Rectal smooth muscle tissue (tissue), 1 donor: Measurements from ENCODE around the gene GTF2IRD1.
A peak's percentile ranks its signal among the peaks of the same experiment; 100 is the strongest.

Experiments
- H3K27ac ChIP-seq: one replicate; pipeline ENCODE4 v1.7.0; 2013; ENCODE audit warnings: low read depth, low read length, inconsistent platforms
- H3K27me3 ChIP-seq: one replicate; pipeline ENCODE4 v1.7.0; 2013; ENCODE audit warnings: low read length; ENCODE audit not compliant: control insufficient read depth, insufficient read depth
- H3K36me3 ChIP-seq: one replicate; pipeline ENCODE4 v1.7.0; 2013; ENCODE audit warnings: low read length; ENCODE audit not compliant: control insufficient read depth, insufficient read depth
- H3K4me1 ChIP-seq: one replicate; pipeline ENCODE4 v1.7.0; 2013; ENCODE audit warnings: low read length; ENCODE audit not compliant: control insufficient read depth, insufficient read depth
- H3K4me3 ChIP-seq: one replicate; pipeline ENCODE4 v1.7.0; 2013; ENCODE audit warnings: low read length
- H3K9ac ChIP-seq: one replicate; pipeline ENCODE4 v1.7.0; 2013; ENCODE audit warnings: low read length

GTF2IRD1 gene

GRCh38 chr7:74587435-74588126 is 133.9 kb downstream of the GTF2IRD1 start:
- no peaks in the 10 kb centered on the region for H3K27me3 ChIP-seq
- peak overlapping the region; percentile 1 for H3K4me3 ChIP-seq
- no peak overlapping the region for H3K9ac ChIP-seq
- H3K27ac ChIP-seq = peak overlapping the region; percentile 38
- no peaks in the 10 kb centered on the region for H3K36me3 ChIP-seq
- H3K4me1 ChIP-seq = peaks cover 7% of the 10 kb centered on the region

GRCh38 chr7:74590813-74591212 is 137.1 kb downstream of the GTF2IRD1 start:
- H3K4me1 ChIP-seq = peaks cover 7% of the 10 kb centered on the region
- no peak overlapping the region for H3K4me3 ChIP-seq
- no peak overlapping the region for H3K9ac ChIP-seq
- H3K27me3 ChIP-seq = no peaks in the 10 kb centered on the region
- H3K36me3 ChIP-seq = no peaks in the 10 kb centered on the region
- H3K27ac ChIP-seq = no peak overlapping the region

GRCh38 chr7:74598558-74598957 is 144.9 kb downstream of the GTF2IRD1 start:
- no peak overlapping the region for H3K9ac ChIP-seq
- no peaks in the 10 kb centered on the region for H3K27me3 ChIP-seq
- H3K27ac ChIP-seq = no peak overlapping the region
- no peaks in the 10 kb centered on the region for H3K36me3 ChIP-seq
- no peak overlapping the region for H3K4me3 ChIP-seq
- no peaks in the 10 kb centered on the region for H3K4me1 ChIP-seq

GRCh38 chr7:74599244-74599643 is 145.5 kb downstream of the GTF2IRD1 start:
- no peak overlapping the region for H3K4me3 ChIP-seq
- H3K4me1 ChIP-seq = no peaks in the 10 kb centered on the region
- H3K9ac ChIP-seq = no peak overlapping the region
- no peaks in the 10 kb centered on the region for H3K36me3 ChIP-seq
- H3K27ac ChIP-seq = no peak overlapping the region
- H3K27me3 ChIP-seq = no peaks in the 10 kb centered on the region

GRCh38 chr7:74604326-74605020 is 150.8 kb downstream of the GTF2IRD1 start:
- peaks cover 3% of the 10 kb centered on the region for H3K4me1 ChIP-seq
- no peak overlapping the region for H3K9ac ChIP-seq
- no peak overlapping the region for H3K4me3 ChIP-seq
- no peaks in the 10 kb centered on the region for H3K27me3 ChIP-seq
- H3K36me3 ChIP-seq = no peaks in the 10 kb centered on the region
- H3K27ac ChIP-seq = no peak overlapping the region

GRCh38 chr7:74606101-74606908 is 152.6 kb downstream of the GTF2IRD1 start:
- H3K9ac ChIP-seq = peak overlapping the region; percentile 8
- H3K4me1 ChIP-seq = peaks cover 3% of the 10 kb centered on the region
- peak overlapping the region; percentile 70 for H3K27ac ChIP-seq
- no peaks in the 10 kb centered on the region for H3K27me3 ChIP-seq
- H3K4me3 ChIP-seq = peak overlapping the region; percentile 61
- H3K36me3 ChIP-seq = no peaks in the 10 kb centered on the region

- H3K27ac ChIP-seq = peak overlapping the region; percentile 70
- H3K36me3 ChIP-seq = no peaks in the 10 kb centered on the region
- H3K4me1 ChIP-seq = peaks cover 3% of the 10 kb centered on the region
- H3K4me3 ChIP-seq = peak overlapping the region; percentile 61
- H3K9ac ChIP-seq = no peak overlapping the region
- no peaks in the 10 kb centered on the region for H3K27me3 ChIP-seq
Observed at GRCh38 chr7:74606909-74607510, 153.3 kb downstream of the GTF2IRD1 start.

- Histone ChIP-seq H3K4me1 (peaks cover 6% of the 10 kb centered on the region), H3K9ac (no peak overlapping the region), H3K4me3 (no peak overlapping the region), H3K27ac (peak overlapping the region; percentile 61), H3K27me3 (no peaks in the 10 kb centered on the region), H3K36me3 (no peaks in the 10 kb centered on the region)
Observed at GRCh38 chr7:74612015-74612829, 158.5 kb downstream of the GTF2IRD1 start.

- Histone ChIP-seq H3K4me3 (no peak overlapping the region), H3K4me1 (peaks cover 5% of the 10 kb centered on the region), H3K27me3 (no peaks in the 10 kb centered on the region), H3K9ac (no peak overlapping the region), H3K36me3 (no peaks in the 10 kb centered on the region), H3K27ac (no peak overlapping the region)
Observed at GRCh38 chr7:74615933-74616780, 162.5 kb downstream of the GTF2IRD1 start.

GRCh38 chr7:74617180-74617744 is 163.6 kb downstream of the GTF2IRD1 start:
- H3K27ac ChIP-seq = no peak overlapping the region
- H3K4me3 ChIP-seq = no peak overlapping the region
- peaks cover 3% of the 10 kb centered on the region for H3K4me1 ChIP-seq
- H3K9ac ChIP-seq = no peak overlapping the region
- H3K27me3 ChIP-seq = no peaks in the 10 kb centered on the region
- H3K36me3 ChIP-seq = no peaks in the 10 kb centered on the region
